Measurements from ENCODE around the gene NGFR. TPM values are rescaled to one million over a fixed set of nuclear protein-coding genes. Genes with fewer than 3 reads are reported as not detected.
A peak's percentile ranks its signal among the peaks of the same experiment; 100 is the strongest.

NGFR gene
- under 0.01 TPM in 1 of 2 replicates, not detected in the other for total RNA-seq

DNA sequence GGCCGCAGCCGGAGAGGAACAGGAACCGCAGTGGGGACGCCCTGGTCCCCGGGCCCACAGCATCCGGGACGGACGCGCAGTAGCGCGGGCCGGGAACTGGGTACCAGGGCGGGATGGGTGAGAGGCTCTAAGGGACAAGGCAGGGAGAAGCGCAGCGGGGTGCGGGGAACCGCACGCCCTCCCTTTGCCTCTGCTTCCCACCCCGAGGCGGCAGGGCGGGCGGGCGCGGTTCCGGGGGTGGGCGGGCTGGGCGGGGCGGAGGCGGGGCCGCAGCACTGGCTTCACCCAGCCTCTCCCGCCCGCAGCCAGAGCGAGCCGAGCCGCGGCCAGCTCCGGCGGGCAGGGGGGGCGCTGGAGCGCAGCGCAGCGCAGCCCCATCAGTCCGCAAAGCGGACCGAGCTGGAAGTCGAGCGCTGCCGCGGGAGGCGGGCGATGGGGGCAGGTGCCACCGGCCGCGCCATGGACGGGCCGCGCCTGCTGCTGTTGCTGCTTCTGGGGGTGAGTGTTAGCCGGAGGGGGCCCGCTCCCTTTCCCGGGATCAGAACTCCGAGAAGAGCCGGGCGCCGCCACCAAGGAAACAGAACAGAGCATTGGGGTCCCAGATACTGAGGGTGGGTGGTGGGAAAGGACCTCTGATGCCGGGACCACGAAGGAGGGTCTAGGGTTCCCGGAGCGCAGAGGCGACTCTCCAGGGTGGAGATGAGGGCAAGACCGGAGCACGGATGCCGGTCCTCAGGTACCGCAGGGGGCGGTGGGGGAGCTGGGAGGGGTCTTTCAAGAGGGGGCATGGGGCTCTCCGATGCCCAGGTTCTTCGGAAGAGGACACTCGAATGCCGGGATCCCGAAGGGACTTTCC lies at the start of gene NGFR:
Gene NGFR, plus strand, starts transcription at position 308 of the 856 bp plus-strand sequence. Its CDS starts 125 bp downstream, at position 433.
- DNase-seq (ENCODE audit: low read depth in 2 of 2): peak in 1 of 2 donors; percentile 45

GRCh38 chr17:49445591-49445990 lies 49.5 kb upstream of the NGFR start:
- no peak for DNase-seq (ENCODE audit: low read depth in 2 of 2)

GRCh38 chr17:49447628-49448302 lies 47.3 kb upstream of the NGFR start:
- DNase-seq (ENCODE audit: low read depth in 2 of 2): no peak

- no peak for DNase-seq (ENCODE audit: low read depth in 2 of 2)
Measured at GRCh38 chr17:49450181-49450580, 44.9 kb upstream of the NGFR start.

GRCh38 chr17:49450735-49451134 lies 44.4 kb upstream of the NGFR start:
- no peak for DNase-seq (ENCODE audit: low read depth in 2 of 2)

- no peak for DNase-seq (ENCODE audit: low read depth in 2 of 2)
Measured at GRCh38 chr17:49452201-49452600, 42.9 kb upstream of the NGFR start.

DNA sequence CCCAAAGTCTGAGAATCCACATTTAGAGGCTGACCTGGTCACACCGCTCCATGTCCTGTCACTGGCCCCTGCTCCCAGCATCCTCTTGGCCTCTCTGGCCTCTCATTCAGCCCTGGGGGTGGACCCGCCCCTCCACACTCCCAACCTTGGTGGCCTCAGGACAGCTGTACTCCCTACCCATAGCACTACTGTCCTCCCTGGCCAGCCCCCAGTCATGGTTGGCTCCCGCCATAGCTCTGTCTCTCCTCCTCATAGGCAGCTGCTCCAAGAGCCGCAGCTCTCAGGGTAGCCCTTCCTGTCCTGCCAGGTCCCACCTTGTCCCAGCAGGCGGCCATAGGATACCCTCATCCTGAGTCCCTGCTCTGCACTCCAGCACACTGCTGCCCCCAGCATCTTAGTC lies 42.4 kb upstream of the NGFR start:
- no peak for DNase-seq (ENCODE audit: low read depth in 2 of 2)

- DNase-seq (ENCODE audit: low read depth in 2 of 2): no peak
Measured at GRCh38 chr17:49454050-49454449, 41.0 kb upstream of the NGFR start.

- no peak for DNase-seq (ENCODE audit: low read depth in 2 of 2)
Measured at GRCh38 chr17:49455272-49455861, 39.7 kb upstream of the NGFR start.

- no peak for DNase-seq (ENCODE audit: low read depth in 2 of 2)
Measured at GRCh38 chr17:49456183-49456965, 38.7 kb upstream of the NGFR start.

GRCh38 chr17:49457564-49458535 lies 37.2 kb upstream of the NGFR start:
- DNase-seq (ENCODE audit: low read depth in 2 of 2): no peak

DNA sequence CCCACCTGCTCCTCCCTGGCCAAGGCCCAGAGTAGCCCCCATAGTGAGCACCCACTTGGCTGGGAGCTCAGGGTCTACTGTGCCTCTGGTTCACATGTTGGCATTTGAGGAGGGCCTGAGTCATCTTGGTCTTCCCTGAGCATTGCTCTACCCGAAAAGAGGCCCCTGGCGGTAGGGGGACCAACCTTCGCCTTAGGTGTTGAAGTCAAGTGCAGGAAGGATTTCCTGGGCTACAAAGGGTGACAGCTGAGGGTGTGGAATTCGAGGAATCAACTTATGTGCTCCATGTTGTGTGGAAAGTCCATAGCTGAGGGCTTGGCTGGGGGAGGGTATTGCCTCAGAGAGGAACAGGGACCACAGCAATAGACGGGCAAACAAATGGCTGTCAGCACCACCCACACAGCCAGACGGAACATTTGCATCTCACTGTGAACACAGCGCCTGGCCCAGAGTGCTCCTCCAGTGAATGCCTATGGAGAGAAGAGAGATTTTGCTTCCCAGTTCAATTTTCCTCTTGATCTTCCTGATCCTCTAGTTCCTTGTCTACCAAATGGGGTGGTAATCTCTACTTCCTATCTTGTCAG lies 35.6 kb upstream of the NGFR start:
- no peak for DNase-seq (ENCODE audit: low read depth in 2 of 2)

DNA sequence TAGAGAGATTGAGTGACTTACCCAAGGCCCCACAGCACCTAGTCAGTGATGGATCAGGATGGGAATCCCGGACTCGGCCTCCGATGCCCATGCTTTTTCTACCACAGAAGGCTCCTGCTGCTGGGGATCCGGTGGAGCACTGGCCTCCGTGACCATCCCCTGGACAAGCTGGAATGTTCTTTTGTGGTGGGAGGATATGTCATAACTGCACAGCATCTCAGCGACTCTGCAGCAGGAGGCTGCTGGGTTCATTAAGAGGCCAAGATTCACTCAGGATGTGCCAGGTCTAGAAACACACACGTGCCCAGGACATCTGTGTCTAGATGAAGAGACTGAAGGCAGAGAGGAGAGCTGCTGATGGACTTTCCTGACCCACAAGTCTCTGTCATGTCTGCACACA lies 34.7 kb upstream of the NGFR start:
- no peak for DNase-seq (ENCODE audit: low read depth in 2 of 2)

DNA sequence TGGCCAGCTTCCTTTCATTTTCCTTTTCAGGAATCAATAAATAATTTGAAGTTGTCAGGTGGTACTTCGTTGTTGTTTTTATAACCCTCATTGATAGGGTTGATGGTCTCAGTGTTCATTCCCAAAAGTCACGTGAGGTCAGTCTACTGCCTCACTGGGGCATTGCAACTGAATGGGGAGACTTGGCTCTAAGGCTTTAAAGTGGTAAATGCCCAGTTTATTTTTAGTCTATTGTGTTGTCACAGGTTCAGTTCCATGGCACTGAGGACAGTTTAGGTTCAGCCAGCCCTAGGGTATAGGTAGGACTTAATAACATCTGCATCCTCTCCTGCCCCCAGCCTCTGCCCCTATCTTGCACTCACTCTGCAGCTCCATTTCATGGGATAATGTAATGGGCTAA lies 33.5 kb upstream of the NGFR start:
- no peak for DNase-seq (ENCODE audit: low read depth in 2 of 2)

GRCh38 chr17:49464049-49464448 lies 31.0 kb upstream of the NGFR start:
- no peak for DNase-seq (ENCODE audit: low read depth in 2 of 2)

DNA sequence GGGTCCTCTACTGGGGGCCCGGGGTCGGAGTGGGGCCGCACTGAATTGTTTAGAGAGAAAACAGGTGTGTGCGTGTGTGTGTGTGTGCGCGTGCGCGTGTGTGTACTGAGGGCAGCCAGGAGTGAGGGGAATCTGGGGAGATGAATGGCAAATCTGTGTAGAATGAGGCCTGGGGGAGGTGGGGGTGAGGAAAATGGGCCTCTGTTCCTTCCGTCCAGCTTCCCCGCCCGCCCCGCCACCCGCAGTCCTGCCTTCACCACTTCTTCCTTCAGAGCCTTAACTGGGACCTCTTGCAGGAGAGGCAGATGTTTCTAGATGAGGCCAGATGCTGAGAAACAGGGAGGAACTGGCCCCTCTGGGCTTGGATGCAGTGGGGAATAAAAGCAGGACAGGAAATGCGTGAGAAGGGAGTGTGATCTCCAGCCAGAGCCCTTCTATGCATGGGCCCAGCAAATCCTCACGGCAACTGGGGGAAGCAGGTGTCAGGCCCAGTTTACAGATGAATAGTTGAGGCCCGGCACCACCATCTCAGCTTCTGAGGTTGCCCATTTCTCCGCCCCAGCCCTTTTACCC lies 29.7 kb upstream of the NGFR start:
- no peak for DNase-seq (ENCODE audit: low read depth in 2 of 2)

- no peak for DNase-seq (ENCODE audit: low read depth in 2 of 2)
Measured at GRCh38 chr17:49466436-49466835, 28.7 kb upstream of the NGFR start.

- DNase-seq (ENCODE audit: low read depth in 2 of 2): no peak
Measured at GRCh38 chr17:49467175-49467574, 27.9 kb upstream of the NGFR start.

- no peak for DNase-seq (ENCODE audit: low read depth in 2 of 2)
Measured at GRCh38 chr17:49468811-49469385, 26.2 kb upstream of the NGFR start.
